ENCODE measurements around the gene PHETA2.

The PHETA2 gene, protein sequence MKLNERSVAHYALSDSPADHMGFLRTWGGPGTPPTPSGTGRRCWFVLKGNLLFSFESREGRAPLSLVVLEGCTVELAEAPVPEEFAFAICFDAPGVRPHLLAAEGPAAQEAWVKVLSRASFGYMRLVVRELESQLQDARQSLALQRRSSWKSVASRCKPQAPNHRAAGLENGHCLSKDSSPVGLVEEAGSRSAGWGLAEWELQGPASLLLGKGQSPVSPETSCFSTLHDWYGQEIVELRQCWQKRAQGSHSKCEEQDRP

GRCh38 chr22:42074132-42074811, at the start of gene PHETA2:
Gene PHETA2 (plus strand): TSS chr22:42074248. CDS start chr22:42077294, 3,046 bp downstream.
- DNase-seq: no peak

DNA sequence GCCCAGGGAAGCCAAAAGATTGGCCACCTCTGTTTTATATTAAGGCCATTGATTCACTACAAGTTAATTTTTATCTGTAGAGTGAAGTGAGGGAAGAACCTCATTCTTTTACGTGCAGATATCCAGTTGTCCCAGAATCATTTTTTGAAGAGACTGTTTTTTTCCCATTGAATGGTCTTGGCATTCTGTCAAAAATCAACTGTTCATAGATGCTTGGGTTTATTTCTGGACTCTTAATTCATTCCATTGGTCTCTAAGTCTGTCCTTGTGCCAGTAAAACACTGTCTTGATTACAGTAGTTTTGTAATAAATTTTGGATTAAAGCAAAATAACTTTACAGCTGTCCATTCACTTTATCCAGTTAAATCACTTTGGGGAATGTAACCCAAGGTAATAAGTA, 48.6 kb upstream of the PHETA2 start:
- no peak for DNase-seq

- DNase-seq: no peak
These were observed 47.3 kb upstream of the PHETA2 start for GRCh38 chr22:42026705-42027104.

DNA sequence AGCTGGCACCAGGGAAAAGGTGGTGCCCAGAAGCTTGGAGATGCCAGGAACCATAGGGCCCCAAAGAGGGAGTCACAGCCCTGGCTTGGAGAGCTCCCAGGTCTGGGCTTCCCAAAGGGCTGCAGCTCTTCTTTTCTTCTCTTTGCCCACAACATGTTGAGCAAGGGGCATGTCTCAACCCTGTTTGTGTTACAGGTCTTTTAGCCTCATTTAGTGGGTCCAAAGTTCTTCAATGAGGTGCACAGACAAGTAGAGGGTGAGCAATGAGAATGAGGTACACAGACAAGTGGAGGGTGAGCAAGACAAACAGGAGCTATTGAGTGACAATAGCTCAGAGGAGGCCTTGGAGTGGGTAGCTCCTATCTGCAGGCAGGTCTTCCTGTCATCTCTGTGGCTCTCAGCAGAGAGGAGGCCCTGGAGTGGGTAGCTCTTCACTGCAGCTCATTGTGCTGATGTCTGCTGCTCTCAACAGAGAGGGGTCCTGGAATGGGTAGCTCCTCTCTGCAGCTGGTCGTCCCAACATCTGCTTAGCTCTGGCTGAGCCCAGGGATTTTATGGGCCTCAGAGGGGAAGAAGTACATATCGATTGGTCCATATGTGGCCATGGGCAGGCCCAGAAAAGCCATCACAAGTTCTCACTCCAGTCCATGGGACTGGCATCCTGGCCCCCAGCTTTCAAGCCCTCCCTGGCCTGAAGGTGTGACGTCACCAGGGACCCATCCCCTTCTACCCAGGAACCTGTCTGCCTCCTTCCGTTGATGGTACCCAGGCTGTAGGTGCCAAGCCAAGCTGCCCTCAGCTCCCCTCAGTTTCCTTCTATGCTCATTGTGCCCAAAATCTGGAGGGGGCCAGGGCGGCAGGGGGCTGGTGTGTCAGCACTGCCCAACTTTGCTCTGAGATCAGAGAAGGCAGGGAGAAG, 40.5 kb upstream of the PHETA2 start:
- DNase-seq: no peak

GRCh38 chr22:42035256-42035655, 38.8 kb upstream of the PHETA2 start:
- no peak for DNase-seq

GRCh38 chr22:42039271-42039670, 34.8 kb upstream of the PHETA2 start:
- no peak for DNase-seq

GRCh38 chr22:42041784-42042183, 32.3 kb upstream of the PHETA2 start:
- no peak for DNase-seq

DNA sequence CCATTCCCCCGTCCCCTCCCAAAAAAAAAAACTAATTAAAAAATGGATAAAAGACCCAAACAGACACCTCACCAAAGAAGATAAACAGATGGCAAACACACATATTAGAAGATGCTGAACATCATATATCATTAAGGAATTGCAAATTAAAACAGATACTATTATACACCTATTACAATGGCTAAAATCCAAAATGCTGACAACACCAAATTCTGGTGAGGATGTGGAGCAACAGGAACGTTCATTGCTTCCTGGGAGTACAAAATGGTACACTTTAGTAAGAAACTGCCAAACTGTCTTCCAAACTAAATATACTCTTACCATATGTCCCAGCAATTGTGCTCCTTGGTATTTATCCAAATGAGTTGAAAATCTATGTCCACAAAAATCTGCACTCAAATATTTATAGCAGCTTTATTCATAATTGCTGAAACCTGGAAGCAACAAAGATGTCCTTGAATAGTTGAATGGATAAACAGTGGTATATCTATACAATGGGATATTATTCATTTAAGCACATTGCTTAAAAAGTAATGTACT, 23.3 kb upstream of the PHETA2 start:
- DNase-seq: no peak

GRCh38 chr22:42052765-42053164, 21.3 kb upstream of the PHETA2 start:
- no peak for DNase-seq

DNA sequence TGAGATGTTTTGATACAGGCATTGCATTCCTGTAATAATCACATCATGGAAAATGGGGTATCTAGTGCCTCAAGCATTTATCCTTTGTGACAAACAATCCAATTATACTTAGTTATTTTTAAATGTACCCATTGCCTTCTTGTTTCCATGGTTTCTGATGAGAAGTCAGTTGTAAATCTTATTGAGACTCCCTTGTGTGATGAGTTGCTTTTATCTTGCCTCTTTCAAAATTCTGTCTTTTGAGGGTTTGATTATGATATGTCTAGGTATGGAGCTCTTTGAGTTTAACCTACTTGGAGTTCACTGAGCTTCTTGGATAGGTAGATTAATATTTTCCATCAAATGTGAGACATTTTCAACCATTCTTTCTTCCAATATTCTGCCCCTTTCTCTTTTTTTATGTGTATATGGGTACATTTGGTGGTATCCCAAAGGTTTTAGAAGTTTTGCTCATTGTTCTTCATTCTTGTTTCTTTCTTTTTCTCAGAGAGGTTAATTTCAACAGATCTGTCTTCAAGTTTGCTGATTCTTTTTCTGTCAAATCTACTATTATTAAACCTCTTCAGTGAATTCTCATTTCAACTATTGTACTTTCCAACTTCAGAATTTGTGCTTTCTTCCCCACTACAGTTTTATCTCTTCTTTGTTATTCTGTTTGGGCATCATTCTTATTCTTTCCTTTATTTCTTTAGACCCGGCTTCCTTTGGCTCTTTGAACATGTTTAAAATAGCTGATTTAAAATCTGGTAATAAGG, 17.1 kb upstream of the PHETA2 start:
- no peak for DNase-seq

DNA sequence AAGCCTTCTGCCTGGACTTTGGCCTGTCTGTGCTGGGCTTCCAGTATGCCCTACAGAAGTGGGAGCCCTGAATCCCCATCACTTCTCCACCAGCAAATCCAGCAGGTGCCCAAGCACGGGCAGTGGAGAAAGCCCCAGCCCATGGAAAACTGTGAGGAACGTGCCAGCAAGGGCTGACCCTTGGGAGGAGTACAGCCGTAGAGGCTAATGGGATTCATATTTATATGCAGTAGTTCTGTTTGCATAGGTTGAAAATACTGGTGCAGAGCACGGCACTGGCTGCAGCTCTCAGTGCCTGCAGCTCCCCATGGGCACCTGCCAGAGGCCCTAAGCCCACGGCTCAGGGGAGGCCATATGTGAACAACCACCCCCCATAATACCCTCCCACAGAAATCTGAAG, 13.6 kb upstream of the PHETA2 start:
- DNase-seq: no peak

DNA sequence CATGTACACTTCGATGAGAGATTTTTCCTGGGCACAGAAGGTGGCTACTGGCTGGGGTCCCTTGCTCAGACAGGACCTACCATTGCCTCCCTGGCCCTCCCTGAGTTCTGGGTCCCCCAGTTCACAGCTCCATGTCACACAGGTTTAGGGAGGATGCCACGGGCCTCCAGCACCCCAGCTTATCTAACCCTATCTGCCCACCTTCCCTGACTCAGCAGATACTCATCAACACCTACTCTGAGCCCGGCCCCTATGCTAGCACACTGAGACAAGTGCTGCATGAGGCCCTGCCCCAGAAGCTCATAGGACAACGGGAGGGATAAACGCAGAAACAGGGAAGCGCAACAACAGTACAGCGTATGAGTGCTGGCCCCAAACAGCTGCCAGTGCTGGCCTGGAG, 13.0 kb upstream of the PHETA2 start:
- DNase-seq: no peak

- DNase-seq: no peak
These were observed 11.4 kb upstream of the PHETA2 start for GRCh38 chr22:42062506-42063170.

GRCh38 chr22:42064629-42065028, 9.4 kb upstream of the PHETA2 start:
- DNase-seq: no peak

DNA sequence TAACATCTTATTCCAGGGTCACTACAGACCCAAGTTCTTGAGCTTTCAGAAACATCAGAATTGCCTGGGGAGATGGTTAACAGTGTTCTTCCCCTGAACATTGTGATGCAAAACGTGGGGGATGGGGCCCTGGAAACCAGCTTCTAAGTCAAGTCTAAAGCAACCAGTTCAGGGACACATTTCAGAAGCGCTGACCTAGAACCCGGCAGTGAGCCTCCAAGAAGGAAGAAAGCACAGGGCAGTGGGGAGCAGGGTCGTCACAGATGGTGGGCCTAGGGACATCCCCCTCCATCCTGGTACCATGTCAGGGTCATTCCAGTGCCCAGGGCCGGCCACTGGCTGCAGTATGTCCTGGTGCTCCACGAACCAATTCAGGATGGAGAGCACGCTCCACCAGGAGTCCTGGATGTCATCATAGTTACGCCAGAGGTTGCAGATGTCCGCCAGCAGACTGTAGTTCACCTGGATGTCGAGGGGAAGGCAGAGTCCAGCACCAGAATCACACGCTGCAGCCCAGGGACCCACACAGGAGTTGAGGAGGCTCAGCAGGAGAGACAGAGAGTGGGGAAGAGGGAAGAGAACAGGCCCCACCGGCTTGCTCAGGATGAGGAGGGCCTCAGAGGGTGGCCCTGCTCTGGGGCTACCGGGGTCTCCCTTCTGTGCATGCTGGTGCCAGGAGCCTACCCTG, 8.5 kb upstream of the PHETA2 start:
- no peak for DNase-seq

DNA sequence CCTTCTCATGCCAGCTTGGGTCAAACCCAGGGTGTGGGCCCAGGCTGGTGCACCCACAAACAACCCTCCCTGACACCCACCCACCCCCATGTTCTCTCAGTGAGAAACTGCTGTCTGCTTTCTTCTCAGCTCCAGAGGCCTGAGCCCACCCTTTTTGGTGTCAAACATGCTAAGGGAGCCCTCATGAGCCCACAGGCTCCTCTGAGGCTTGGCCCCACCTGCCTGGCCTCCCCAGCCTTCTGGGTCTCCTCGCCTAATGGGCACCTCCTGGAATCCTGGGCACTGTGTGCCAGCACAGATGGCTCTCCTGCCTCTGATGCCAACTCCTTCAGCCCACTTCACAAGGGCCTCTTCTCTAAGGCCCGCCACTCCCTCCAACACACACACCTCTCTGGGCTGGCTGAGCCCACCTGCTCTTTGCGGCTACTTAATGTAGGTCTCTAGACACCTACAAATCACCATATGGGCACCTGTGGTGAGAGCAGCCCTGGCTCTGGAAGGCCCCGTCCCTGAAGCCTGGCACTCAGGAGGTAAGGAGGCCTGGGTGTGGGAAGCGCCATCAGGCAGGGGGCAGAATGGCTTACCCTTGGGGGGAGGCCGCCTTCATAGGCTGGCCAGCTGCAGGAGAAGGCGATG, 7.8 kb upstream of the PHETA2 start:
- DNase-seq: no peak

DNA sequence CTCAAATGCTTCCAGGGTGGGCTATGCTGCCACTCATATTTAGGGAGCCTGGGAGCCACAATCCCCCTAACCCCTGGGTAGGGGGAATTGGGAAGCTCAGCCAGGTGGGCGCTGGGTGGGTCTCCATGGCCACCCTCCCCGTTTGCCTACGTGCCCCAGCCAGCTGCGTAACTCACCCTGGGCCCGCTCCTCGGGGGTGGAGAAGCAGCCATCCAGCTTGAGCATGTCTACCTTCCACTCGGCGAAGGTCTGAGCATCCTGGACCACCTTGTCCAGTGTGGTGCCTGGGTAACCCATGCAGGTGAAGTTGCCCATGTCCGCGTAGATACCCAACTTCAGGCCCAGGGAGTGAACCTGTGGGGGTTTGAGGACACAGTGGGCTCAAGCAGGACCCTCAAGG, 7.1 kb upstream of the PHETA2 start:
- no peak for DNase-seq

DNA sequence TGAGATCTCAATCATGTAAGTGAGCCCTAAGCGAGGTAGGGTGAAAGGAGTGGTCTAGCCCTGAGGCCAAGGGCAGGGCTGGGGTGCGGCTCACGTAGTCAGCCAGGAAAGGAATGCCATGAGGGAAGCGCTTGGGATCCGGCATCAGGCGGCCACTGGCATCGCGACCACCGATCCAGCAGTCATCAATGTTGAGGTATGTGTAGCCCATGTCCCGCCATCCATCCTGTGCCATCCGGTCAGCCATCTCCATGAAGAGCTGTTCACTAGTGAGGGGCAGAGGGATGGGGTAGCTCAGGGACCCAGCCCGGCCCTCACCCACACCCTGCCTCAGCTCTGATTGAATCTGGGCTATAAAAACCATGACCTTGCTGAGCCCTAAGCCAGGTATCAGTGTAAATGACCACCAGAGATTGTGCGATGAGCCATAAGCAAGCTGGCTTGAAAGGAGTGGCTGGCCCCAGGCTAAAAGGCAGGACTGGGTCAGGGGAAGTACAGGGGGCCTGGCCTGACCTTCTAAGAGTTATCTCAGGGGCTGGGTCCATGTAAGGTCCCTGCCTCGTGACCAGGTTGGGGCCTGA, 6.3 kb upstream of the PHETA2 start:
- no peak for DNase-seq

GRCh38 chr22:42068291-42068690, 5.8 kb upstream of the PHETA2 start:
- DNase-seq: no peak

GRCh38 chr22:42069801-42070516, 4.1 kb upstream of the PHETA2 start:
- DNase-seq: no peak
